ENCODE measurements around the gene PSMA7. TPM values are rescaled to one million over a fixed set of nuclear protein-coding genes. Genes with fewer than 3 reads are reported as not detected.

The PSMA7 gene
- total and polyA plus RNA-seq, 2 of the 8 experiments (the other 6 are each of a cell fraction or from before 2014, with no cell fraction given) = 361 to 648 TPM

DNA sequence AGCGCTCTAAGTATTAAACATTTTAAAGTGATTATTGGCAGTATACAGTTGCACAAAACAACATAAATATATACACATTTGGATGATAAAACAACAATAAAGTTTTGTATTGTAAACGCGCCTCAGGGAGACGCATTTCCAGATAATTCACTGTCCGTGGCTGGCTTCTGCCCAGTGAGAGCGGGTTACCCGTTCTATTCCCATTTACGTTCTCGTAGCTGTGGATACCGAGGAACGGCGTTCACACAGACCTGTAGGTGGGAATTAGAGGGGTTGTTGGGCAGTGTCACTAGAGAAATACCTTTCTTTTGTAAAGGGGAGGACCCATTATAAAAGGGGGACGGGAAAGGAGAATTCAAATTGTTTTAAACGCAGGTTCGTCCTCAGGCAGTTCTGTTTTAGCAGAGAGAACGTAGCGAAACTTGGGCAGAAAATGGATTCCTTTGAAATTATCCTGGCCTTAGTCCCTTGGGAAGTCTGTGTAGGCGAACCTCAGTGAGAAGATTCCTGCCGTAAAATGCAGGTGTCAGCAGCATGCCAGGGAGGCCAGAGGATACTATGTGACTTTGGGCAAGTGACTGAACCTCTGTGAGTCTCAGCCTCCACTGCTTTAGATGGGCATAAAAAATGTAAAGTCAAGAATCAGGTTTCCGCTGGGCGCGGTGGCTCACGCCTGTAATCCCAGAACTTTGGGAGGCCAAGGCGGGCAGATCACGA, 40.4 kb upstream of the PSMA7 start:
- H3K79me1 ChIP-seq (ENCODE audit: low read depth, low read length) = peaks cover 13% of the 10 kb centered on the region; the same call in 1 of the 2 replicates
- H3K9ac ChIP-seq (replicated peaks in 1 of 4; ENCODE audit: extremely low read depth in 1 of 4, low read depth in 3 of 4, low read length in 3 of 4) = peak overlapping the region; percentile 77 to 88 (median 87)
- H2BK15ac ChIP-seq (ENCODE audit: low read length) = no peak overlapping the region
- no peak overlapping the region for H2BK12ac ChIP-seq (ENCODE audit: low read depth, low read length)
- peaks cover 3% of the 10 kb centered on the region for H3K23me2 ChIP-seq (ENCODE audit: low read depth, low read length)
- peaks cover 6 to 30% of the 10 kb centered on the region in 2 experiments; a peak in 3 of 4 replicates for H3K79me2 ChIP-seq (ENCODE audit: control insufficient read depth in 1 of 2, insufficient read depth in 2 of 2, low read length in 2 of 2)
- peak overlapping the region; percentile 81 to 93 (median 90) for H3K4me3 ChIP-seq (ENCODE audit: extremely low read depth in 1 of 4, insufficient read depth in 2 of 4, low read depth in 3 of 4, low read length in 4 of 4)
- peak overlapping the region; percentile 61; the same call in 1 of the 2 replicates for H2BK5ac ChIP-seq (ENCODE audit: low read depth, low read length)
- peaks cover 0 to 5% (median 1%) of the 10 kb centered on the region in 4 experiments; a peak in 3 of 7 replicates for H3K4me1 ChIP-seq (replicated peaks in 1 of 4; ENCODE audit: control insufficient read depth in 3 of 4, insufficient read depth in 4 of 4, low read length in 3 of 4)
- no peak overlapping the region for H3K14ac ChIP-seq (ENCODE audit: insufficient read length)
- peaks cover 0 to 6% of the 10 kb centered on the region in 2 experiments for H4K20me1 ChIP-seq (replicated peaks in 1 of 2; ENCODE audit: control insufficient read depth in 1 of 2, insufficient read depth in 2 of 2, low read length in 2 of 2)
- no peak overlapping the region for H4K91ac ChIP-seq (replicated peaks; ENCODE audit: insufficient read length, low read length)
- peak overlapping the region; percentile 96 to 98 for H3K4me2 ChIP-seq (ENCODE audit: insufficient read depth in 1 of 2, low read depth in 2 of 2, low read length in 2 of 2)
- H3K23ac ChIP-seq (ENCODE audit: insufficient read length) = no peak overlapping the region
- no peak overlapping the region for H3K56ac ChIP-seq (replicated peaks; ENCODE audit: insufficient read length, low read depth, low read length)
- ChIA-PET CTCF (ENCODE audit: partially characterized antibody) (interaction anchor here (1.6 kb wide), 1 partner anchor 173 kb away, joined by 3 read pairs; no protein-coding TSS in a partner anchor), POLR2A (ENCODE audit: partially characterized antibody) (interaction anchor here (1.0 to 1.8 kb wide), 3 partner anchors 9 to 130 kb away, joined by 3 to 4 read pairs (median 3); no protein-coding TSS in a partner anchor)
- no peaks in the 10 kb centered on the region for H3K9me3 ChIP-seq (ENCODE audit: insufficient read depth in 2 of 2, low read depth in 1 of 2, low read length in 1 of 2)
- H2AK5ac ChIP-seq (ENCODE audit: low read depth, low read length) = no peak overlapping the region
- 38% methylated on average over 25 of the region's 25 CpGs; no CpG with 5 or more reads in 1 of the 2 experiments for WGBS, 2 experiments (ENCODE audit: extremely low coverage in 1 of 2, insufficient coverage in 1 of 2, insufficient read length in 1 of 2, insufficient replicate concordance in 2 of 2, low coverage in 1 of 2, low lambda C conversion rate in 2 of 2, missing lambda C conversion rate in 1 of 2)
- no peak for DNase-seq (ENCODE audit: low read depth in 1 of 2, low spot score in 2 of 2)
- no peak overlapping the region for H3K18ac ChIP-seq (ENCODE audit: extremely low read depth, low read length)
- H3K27ac ChIP-seq (ENCODE audit: low read depth, low read length) = peak overlapping the region; percentile 80
- peak overlapping the region; percentile 96; the same call in 1 of the 2 replicates for H4K8ac ChIP-seq (ENCODE audit: extremely low read depth, insufficient read depth, low read length)
- H3K4ac ChIP-seq (replicated peaks; ENCODE audit: insufficient read length, low read depth, low read length) = peak overlapping the region; percentile 57
- TF ChIP-seq SIN3A (conservative IDR thresholded peaks at IDR 0.05 in 1 of 2, IDR thresholded peaks at IDR 0.05 in 1 of 2; ENCODE audit: low read depth in 1 of 2, low read length in 2 of 2) (0 out of 4 replicates have a peak, but pooled peaks of 1 of the 2 experiments have one; percentile 2), POLR2A (IDR thresholded peaks at IDR 0.05; ENCODE audit: control extremely low read depth in 1 of 2, low read depth in 2 of 2, low read length in 2 of 2) (no peak)
- H3K27me3 ChIP-seq (replicated peaks in 1 of 4; ENCODE audit: control insufficient read depth in 3 of 4, extremely low read depth in 1 of 4, insufficient read depth in 3 of 4, low read length in 3 of 4) = no peaks in the 10 kb centered on the region
- peaks cover 0 to 11% (median 5%) of the 10 kb centered on the region in 4 experiments; a peak in 6 of 8 replicates for H3K36me3 ChIP-seq (ENCODE audit: control insufficient read depth in 2 of 4, insufficient read depth in 4 of 4, low read length in 3 of 4)
- no peak overlapping the region for H2AFZ ChIP-seq (ENCODE audit: low read length)
- no peak overlapping the region for H4K5ac ChIP-seq (ENCODE audit: insufficient read length, low read depth, low read length)
- H2BK120ac ChIP-seq (replicated peaks; ENCODE audit: low read depth, low read length) = no peak overlapping the region
- no peak for FAIRE-seq
- H2BK20ac ChIP-seq (ENCODE audit: low read length) = no peak overlapping the region
